Activated CD4-positive, alpha-beta T cell treated with anti-CD3 and anti-CD28 coated beads, Interleukin-2, Interleukin-6, amounts not matched to agents 100 ng/mL and 50 ng/mL, durations not matched to agents 16 hours and 8 hours (primary cell): ENCODE data around the gene C1QTNF8.

Source experiments
- DNase-seq: peaks from one replicate; pipeline ENCODE4 v3.0.0-alpha.2; 2020

The C1QTNF8 gene

GRCh38 chr16:1039762-1040161 is 56.3 kb downstream of the C1QTNF8 start:
- DNase-seq: no peak

GRCh38 chr16:1038932-1039331 is 57.1 kb downstream of the C1QTNF8 start:
- no peak for DNase-seq
